NB4 (cell line): ENCODE measurements around the gene DAPK1.

ENCODE experiments used
- CTCF ChIP-seq: IDR thresholded peaks from one replicate; pipeline ENCODE4 v1.5.1; 2012; ENCODE audit warnings: low read depth, low read length
- POLR2A ChIP-seq: IDR thresholded peaks from 2 replicates; pipeline ENCODE4 v1.6.1; 2011; ENCODE audit warnings: mild to moderate bottlenecking; ENCODE audit not compliant: insufficient read length; ENCODE audit errors: extremely low read depth

DNA sequence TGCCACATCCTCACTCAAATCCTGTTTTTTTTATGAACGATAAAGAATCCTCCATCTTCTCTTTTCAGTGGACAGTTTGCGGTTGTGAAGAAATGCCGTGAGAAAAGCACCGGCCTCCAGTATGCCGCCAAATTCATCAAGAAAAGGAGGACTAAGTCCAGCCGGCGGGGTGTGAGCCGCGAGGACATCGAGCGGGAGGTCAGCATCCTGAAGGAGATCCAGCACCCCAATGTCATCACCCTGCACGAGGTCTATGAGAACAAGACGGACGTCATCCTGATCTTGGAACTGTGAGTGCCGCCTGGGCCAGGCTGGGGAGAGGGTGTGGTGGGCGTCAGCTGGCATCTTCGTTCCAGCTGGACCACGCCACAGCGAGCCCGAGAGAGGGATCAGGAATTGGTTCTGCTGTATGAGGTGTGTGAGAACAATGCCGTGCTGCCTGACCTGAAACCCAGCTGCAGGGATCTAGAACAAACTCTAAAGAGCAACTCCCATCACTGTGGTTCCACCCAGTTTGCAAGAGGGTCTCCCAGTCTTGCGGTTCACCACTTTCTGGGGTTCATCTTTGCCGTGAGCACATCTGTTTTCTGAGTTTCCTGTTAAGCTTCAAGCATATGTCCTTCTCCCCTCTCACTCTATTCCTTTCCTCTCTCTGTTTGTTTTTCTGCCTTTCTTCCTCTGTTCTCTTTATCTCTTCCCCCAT lies 107.4 kb downstream of the DAPK1 start:
- TF ChIP-seq CTCF (no peak), POLR2A (no peak)
